Liver (tissue), 9 donors: ENCODE results near the gene TMA7B. TPM values are rescaled to one million over a fixed set of nuclear protein-coding genes. Genes with fewer than 3 reads are reported as not detected.

Source experiments
- DNase-seq: peaks from one replicate; pipeline ENCODE4 v3.0.0-alpha.2; 2017; ENCODE audit warnings: low spot score
- H3K27ac ChIP-seq, 2 donors: one replicate each; pipeline ENCODE4 v1.7.0; 2013; ENCODE audit warnings: inconsistent platforms in 2 of 2, low read length in 2 of 2, control low read depth in 1 of 2, low read depth in 1 of 2, mild to moderate bottlenecking in 1 of 2
- H3K27me3 ChIP-seq, 4 donors: one replicate each; pipeline versions ENCODE4 v1.6.1 to v1.7.0; 2013; ENCODE audit warnings: low read length in 3 of 4, inconsistent platforms in 1 of 4, mild to moderate bottlenecking in 1 of 4, moderate library complexity in 1 of 4; ENCODE audit not compliant: control insufficient read depth in 4 of 4, insufficient read depth in 4 of 4
- H3K36me3 ChIP-seq, 4 donors: one replicate each; pipeline versions ENCODE4 v1.6.1 to v1.7.0; 2013; ENCODE audit warnings: low read length in 3 of 4, mild to moderate bottlenecking in 3 of 4, low read depth in 1 of 4, moderate library complexity in 1 of 4; ENCODE audit not compliant: control insufficient read depth in 4 of 4, insufficient read depth in 3 of 4
- H3K4me1 ChIP-seq, 4 donors: one replicate each; pipeline versions ENCODE4 v1.6.1 to v1.7.0; 2013; ENCODE audit warnings: low read length in 3 of 4, mild to moderate bottlenecking in 3 of 4, moderate library complexity in 1 of 4; ENCODE audit not compliant: control insufficient read depth in 4 of 4, insufficient read depth in 4 of 4
- H3K4me3 ChIP-seq, 3 donors: one replicate each; pipeline versions ENCODE4 v1.6.1 to v1.7.0; 2013; ENCODE audit warnings: low read length in 3 of 3, control low read depth in 1 of 3, low read depth in 1 of 3, mild to moderate bottlenecking in 1 of 3
- H3K9ac ChIP-seq, 2 donors: one replicate each; pipeline ENCODE4 v1.7.0; 2013; ENCODE audit warnings: low read length in 2 of 2, mild to moderate bottlenecking in 2 of 2, moderate library complexity in 2 of 2, control low read depth in 1 of 2, low read depth in 1 of 2
- H3K9me3 ChIP-seq, 4 donors: one replicate each; pipeline versions ENCODE4 v1.6.1 to v1.7.0; 2013; ENCODE audit warnings: low read length in 3 of 4; ENCODE audit not compliant: control insufficient read depth in 4 of 4
- EGR1 ChIP-seq, 2 donors: IDR thresholded peaks; 2 replicates each; pipeline ENCODE4 v1.6.1; 2016 to 2018; ENCODE audit warnings: antibody characterized with exemption in 2 of 2, low read depth in 2 of 2
- FOXA1 ChIP-seq: IDR thresholded peaks from 2 replicates; pipeline ENCODE4 v1.6.1; 2016; ENCODE audit warnings: antibody characterized with exemption
- FOXA2 ChIP-seq: IDR thresholded peaks from 2 replicates; pipeline ENCODE4 v1.6.1; 2016; ENCODE audit warnings: antibody characterized with exemption
- HNF4A ChIP-seq, 2 donors: conservative IDR thresholded peaks; 2 replicates each; pipeline ENCODE4 v1.6.1; 2016; ENCODE audit warnings: antibody characterized with exemption in 2 of 2, mild to moderate bottlenecking in 2 of 2
- MAX ChIP-seq: IDR thresholded peaks from 2 replicates; pipeline ENCODE4 v1.6.1; 2016; ENCODE audit warnings: antibody characterized with exemption
- NR2F2 ChIP-seq: IDR thresholded peaks from 2 replicates; pipeline ENCODE4 v1.6.1; 2016; ENCODE audit warnings: antibody characterized with exemption
- RAD21 ChIP-seq, 2 donors: IDR thresholded peaks; 2 replicates each; pipeline ENCODE4 v1.6.1; 2016; ENCODE audit warnings: antibody characterized with exemption in 2 of 2, mild to moderate bottlenecking in 2 of 2
- REST ChIP-seq: IDR thresholded peaks from 2 replicates; pipeline ENCODE4 v1.6.1; 2016; ENCODE audit warnings: antibody characterized with exemption, mild to moderate bottlenecking
- RXRA ChIP-seq, 2 donors: IDR thresholded peaks; 2 replicates each; pipeline ENCODE4 v1.6.1; 2017 to 2018; ENCODE audit warnings: antibody characterized with exemption in 2 of 2, mild to moderate bottlenecking in 1 of 2
- SP1 ChIP-seq: IDR thresholded peaks from 2 replicates; pipeline ENCODE4 v1.6.1; 2018; ENCODE audit warnings: antibody characterized with exemption, mild to moderate bottlenecking
- TAF1 ChIP-seq: conservative IDR thresholded peaks from 2 replicates; pipeline ENCODE4 v1.6.1; 2016; ENCODE audit warnings: antibody characterized with exemption, mild to moderate bottlenecking
- YY1 ChIP-seq: IDR thresholded peaks from 2 replicates; pipeline ENCODE4 v1.6.1; 2016; ENCODE audit warnings: antibody characterized with exemption, mild to moderate bottlenecking
- ZBTB33 ChIP-seq: IDR thresholded peaks from 2 replicates; pipeline ENCODE4 v1.6.1; 2016; ENCODE audit warnings: antibody characterized with exemption
- WGBS: extraction: QIAGEN DNeasy Blood & Tissue Kit; methylation state at CpG from one replicate; pipeline ENCODE4 v1.1.7; 2013; 5-methylcytosine and 5-hydroxymethylcytosine counted together
- polyA plus RNA-seq, 2 donors: library from polyadenylated mRNA; stranded (reverse) in 1 of 2; unstranded in 1 of 2; fragments of 200-250 nt in 1 of 2; fragments of >200 nt in 1 of 2; fragmentation: Nextera tagmentation in 1 of 2; extraction: Ambion mirVana in 1 of 2; gene quantifications; one replicate each; pipeline versions ENCODE4 v1.2.1 to v1.2.3, GENCODE V29; 2013 to 2015
- total RNA-seq, 2 donors: library from RNA; depleted of rRNA; stranded (reverse); fragments of >200 nt; gene quantifications; one replicate each; pipeline ENCODE4 v1.2.3, GENCODE V29; 2014
- TF ChIP-seq, protein P1 (sequence below): IDR thresholded peaks from 2 replicates; pipeline ENCODE4 v1.6.1; 2016; ENCODE audit warnings: antibody characterized with exemption
- donor health status: healthy.
- donor health status: healthy.
- donor health status: healthy.
- donor health status: healthy.
- donor health status: healthy.

TMA7B gene
- total and polyA plus RNA-seq, 4 donors: 0.25 to 2.1 TPM; not detected in 2

- no peak overlapping the region for H3K9ac ChIP-seq
- H3K27me3 ChIP-seq: no peaks in the 10 kb centered on the region
- no peak overlapping the region for H3K4me3 ChIP-seq
- H3K4me1 ChIP-seq: peaks cover 0 to 4% (median 0%) of the 10 kb centered on the region in 4 donors
- WGBS: 63% methylated on average over 8 of the region's 8 CpGs
- no peaks in the 10 kb centered on the region for H3K36me3 ChIP-seq
- no peak overlapping the region for H3K27ac ChIP-seq
- no peaks in the 10 kb centered on the region for H3K9me3 ChIP-seq
- TF ChIP-seq YY1 (no peak), RXRA (IDR thresholded peaks at IDR 0.05) (no peak), FOXA2 (no peak), RAD21 (IDR thresholded peaks at IDR 0.05) (no peak), MAX (no peak), TAF1 (no peak), FOXA1 (no peak)
- peak; percentile 73 for DNase-seq
Measured at GRCh38 chr22:39946503-39947219, 13.5 kb upstream of the TMA7B start.

DNA sequence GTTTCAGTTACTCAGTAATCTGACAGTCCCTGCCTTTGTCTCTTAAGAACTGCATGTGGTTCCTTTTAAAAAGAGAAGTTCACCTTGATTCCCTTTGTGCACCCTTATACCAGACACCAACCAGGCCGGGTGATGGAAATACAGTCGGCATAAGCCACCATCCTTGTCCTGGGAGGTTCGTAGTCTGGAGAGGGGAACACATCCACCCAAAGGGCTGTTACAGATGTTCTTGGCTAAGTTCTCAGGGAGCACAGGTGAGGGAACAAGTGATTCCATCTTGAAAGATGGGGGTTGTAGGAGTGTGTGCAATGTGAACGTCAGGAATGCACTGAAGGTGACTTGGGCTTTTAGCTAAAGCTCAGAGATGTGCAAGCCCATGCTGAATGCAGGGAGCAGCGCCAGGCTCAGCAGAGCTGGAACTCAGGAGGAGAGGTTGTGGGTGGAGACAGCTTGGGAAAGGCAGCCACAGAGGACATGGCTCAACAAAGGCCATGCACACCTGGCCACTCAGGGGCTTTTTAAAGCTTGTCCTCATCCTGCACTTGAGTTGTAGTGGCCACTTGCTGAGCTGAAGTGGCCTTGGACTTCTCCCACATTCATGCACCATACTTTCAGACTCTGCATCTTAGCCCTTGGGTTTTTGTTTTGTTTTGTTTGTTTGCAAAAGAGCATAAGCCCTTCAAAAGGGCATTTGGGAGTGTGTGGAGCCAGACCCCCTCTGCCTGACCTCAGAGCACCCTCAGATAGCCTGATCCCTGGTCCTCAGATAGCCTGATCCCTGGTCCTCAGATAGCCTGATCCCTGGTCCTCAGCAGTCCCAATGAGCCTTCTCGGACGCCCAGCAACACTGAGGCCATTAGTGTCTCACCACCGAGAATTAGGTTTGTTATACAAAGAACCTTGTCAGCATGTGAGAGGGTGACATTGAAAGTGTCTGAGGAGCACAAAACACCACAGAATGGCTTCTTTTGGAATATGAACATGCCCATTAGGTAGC is 12.7 kb upstream of the TMA7B start:
- H3K4me1 ChIP-seq: peaks cover 0 to 4% (median 0%) of the 10 kb centered on the region in 4 donors
- no peak for TF ChIP-seq HNF4A (conservative IDR thresholded peaks at IDR 0.05)
- TF ChIP-seq RXRA (IDR thresholded peaks at IDR 0.05): no peak
- no peak for TF ChIP-seq ZBTB33
- no peak for TF ChIP-seq SP1
- TF ChIP-seq REST: no peak
- TF ChIP-seq EGR1 (IDR thresholded peaks at IDR 0.05; ENCODE audit: low read depth in 2 of 2): no peak
- TF ChIP-seq RAD21 (IDR thresholded peaks at IDR 0.05): no peak
- TF ChIP-seq, protein P1, sequence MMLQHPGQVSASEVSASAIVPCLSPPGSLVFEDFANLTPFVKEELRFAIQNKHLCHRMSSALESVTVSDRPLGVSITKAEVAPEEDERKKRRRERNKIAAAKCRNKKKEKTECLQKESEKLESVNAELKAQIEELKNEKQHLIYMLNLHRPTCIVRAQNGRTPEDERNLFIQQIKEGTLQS: no peak
- TF ChIP-seq NR2F2: no peak
- TF ChIP-seq MAX: no peak
- TF ChIP-seq YY1: no peak

More for the DNA sequence above, 12.7 kb upstream of the TMA7B start:
- Histone ChIP-seq H3K27me3 (no peaks in the 10 kb centered on the region), H3K9ac (no peak overlapping the region), H3K4me3 (no peak overlapping the region), H3K27ac (no peak overlapping the region), H3K9me3 (no peaks in the 10 kb centered on the region), H3K36me3 (no peaks in the 10 kb centered on the region)
- DNase-seq: no peak
- 92% methylated on average over 8 of the region's 8 CpGs for WGBS
